ENCODE results near the gene PRDM1. TPM values are rescaled to one million over a fixed set of nuclear protein-coding genes. Genes with fewer than 3 reads are reported as not detected.

PRDM1 gene
- polyA plus RNA-seq, 1 experiment, result 3.7 TPM

DNA sequence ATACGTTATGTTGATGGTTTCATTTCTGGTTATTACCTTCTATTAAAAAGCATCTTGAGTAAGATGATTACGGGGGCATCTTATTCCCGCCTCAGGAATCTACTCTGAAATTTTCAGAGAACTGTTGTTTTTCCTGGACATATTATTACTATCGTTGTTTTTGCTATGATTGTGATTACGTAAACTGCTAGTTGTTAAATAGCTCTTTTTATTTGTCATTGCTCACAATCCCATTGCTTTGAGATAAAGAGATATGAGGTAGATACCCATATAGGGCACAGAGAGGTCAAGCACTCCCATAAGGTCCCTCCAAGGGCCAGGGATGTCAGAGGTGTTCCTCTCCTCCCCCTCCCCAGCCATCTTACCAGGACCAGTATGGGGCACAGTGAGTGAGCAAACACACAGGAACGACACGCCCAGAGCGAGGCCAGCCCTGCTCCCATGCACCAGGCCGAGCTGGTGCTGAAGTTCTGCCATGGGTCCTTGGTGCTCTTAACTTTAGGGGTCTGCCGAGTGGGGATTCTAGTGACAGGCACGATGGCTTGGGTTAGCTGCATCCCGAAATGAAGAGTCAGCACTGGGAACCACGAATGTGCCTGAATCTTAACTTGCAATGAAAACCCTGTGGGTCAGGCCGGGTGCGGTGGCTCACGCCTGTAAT lies 49.9 kb downstream of the PRDM1 start:
- H3K27ac ChIP-seq (ENCODE audit: low read depth, low read length), result no peak overlapping the region
- CTCF ChIA-PET, result interaction anchor here (0.9 kb wide), 1 partner anchor 28 kb away, joined by 3 read pairs; no protein-coding TSS in a partner anchor
- POLR2A ChIA-PET, result interaction anchor here (0.6 kb wide), 1 partner anchor 26 kb away, joined by 5 read pairs; no protein-coding TSS in a partner anchor

DNA sequence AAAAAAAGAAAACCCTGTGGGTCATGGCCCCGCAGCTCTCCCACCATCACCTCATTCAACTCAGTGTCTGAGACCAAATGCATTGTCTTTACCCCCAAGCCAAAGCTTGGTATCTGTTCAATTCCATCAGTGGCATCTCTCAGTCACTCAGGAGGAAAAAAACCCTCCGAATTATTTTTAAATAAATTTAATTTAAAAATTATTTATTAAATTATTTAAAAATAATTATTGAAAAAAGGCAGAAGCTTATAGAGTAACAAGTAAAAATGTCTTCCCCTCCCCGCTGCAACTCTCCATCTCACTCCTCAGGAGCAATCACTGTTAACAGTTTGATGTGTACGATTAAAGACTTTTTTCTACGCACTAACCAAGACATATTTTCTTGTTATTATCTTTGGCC lies 50.7 kb downstream of the PRDM1 start:
- DNase-seq (ENCODE audit: low read depth, low spot score), result no peak
- TF ChIP-seq, protein P1, sequence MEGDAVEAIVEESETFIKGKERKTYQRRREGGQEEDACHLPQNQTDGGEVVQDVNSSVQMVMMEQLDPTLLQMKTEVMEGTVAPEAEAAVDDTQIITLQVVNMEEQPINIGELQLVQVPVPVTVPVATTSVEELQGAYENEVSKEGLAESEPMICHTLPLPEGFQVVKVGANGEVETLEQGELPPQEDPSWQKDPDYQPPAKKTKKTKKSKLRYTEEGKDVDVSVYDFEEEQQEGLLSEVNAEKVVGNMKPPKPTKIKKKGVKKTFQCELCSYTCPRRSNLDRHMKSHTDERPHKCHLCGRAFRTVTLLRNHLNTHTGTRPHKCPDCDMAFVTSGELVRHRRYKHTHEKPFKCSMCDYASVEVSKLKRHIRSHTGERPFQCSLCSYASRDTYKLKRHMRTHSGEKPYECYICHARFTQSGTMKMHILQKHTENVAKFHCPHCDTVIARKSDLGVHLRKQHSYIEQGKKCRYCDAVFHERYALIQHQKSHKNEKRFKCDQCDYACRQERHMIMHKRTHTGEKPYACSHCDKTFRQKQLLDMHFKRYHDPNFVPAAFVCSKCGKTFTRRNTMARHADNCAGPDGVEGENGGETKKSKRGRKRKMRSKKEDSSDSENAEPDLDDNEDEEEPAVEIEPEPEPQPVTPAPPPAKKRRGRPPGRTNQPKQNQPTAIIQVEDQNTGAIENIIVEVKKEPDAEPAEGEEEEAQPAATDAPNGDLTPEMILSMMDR (IDR thresholded peaks at IDR 0.05; ENCODE audit: low read depth, low read length), result no peak
- ChIA-PET POLR2A (no interaction called here), CTCF (interaction anchor here (1.2 kb wide), 1 partner anchor 87 kb away, joined by 3 read pairs; no protein-coding TSS in a partner anchor)
- no peak overlapping the region for H3K27ac ChIP-seq (ENCODE audit: low read depth, low read length)
- H3K27me3 ChIP-seq (ENCODE audit: control insufficient read depth, insufficient read depth, low read length), result no peaks in the 10 kb centered on the region
- H3K4me3 ChIP-seq (ENCODE audit: low read depth, low read length), result no peak overlapping the region
- no peaks in the 10 kb centered on the region; the same call in 1 of the 2 replicates for H3K9me3 ChIP-seq (ENCODE audit: control insufficient read depth, insufficient read depth, low read length)

More for the DNA sequence above, 49.9 kb downstream of the PRDM1 start:
- TF ChIP-seq, protein P1 (IDR thresholded peaks at IDR 0.05; ENCODE audit: low read depth, low read length), result no peak
- Histone ChIP-seq H3K4me3 (ENCODE audit: low read depth, low read length) (no peak overlapping the region), H3K27me3 (ENCODE audit: control insufficient read depth, insufficient read depth, low read length) (no peaks in the 10 kb centered on the region), H3K9me3 (ENCODE audit: control insufficient read depth, insufficient read depth, low read length) (no peaks in the 10 kb centered on the region; the same call in 1 of the 2 replicates)
- DNase-seq (ENCODE audit: low read depth, low spot score), result no peak

DNA sequence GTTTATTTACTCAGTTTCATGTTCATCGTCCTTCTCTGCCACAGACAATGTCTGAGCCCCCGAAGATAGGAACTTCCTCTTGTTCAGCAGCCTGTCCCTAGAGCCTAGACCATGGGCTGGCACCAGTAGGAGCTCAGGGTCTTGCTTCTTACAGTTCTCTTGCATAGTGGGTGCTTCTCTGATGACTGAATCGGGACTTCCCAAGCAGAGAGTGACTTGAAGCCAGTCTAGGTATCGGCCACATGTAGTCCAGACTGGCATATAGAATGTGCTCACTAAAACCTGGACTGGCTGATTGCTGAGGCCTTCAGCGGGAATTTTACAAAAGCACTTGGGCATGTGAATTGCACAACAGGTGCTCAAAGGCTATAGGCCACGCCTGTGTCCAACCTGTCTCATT lies 52.0 kb downstream of the PRDM1 start:
- H3K4me3 ChIP-seq (ENCODE audit: low read depth, low read length), result no peak overlapping the region
- POLR2A ChIA-PET, result no interaction called here
- no peaks in the 10 kb centered on the region for H3K27me3 ChIP-seq (ENCODE audit: control insufficient read depth, insufficient read depth, low read length)
- H3K27ac ChIP-seq (ENCODE audit: low read depth, low read length), result no peak overlapping the region
- no peak for DNase-seq (ENCODE audit: low read depth, low spot score)
- H3K9me3 ChIP-seq (ENCODE audit: control insufficient read depth, insufficient read depth, low read length), result no peaks in the 10 kb centered on the region; the same call in 1 of the 2 replicates
- TF ChIP-seq, protein P1 (IDR thresholded peaks at IDR 0.05; ENCODE audit: low read depth, low read length), result no peak
- CTCF ChIA-PET, result no interaction called here

DNA sequence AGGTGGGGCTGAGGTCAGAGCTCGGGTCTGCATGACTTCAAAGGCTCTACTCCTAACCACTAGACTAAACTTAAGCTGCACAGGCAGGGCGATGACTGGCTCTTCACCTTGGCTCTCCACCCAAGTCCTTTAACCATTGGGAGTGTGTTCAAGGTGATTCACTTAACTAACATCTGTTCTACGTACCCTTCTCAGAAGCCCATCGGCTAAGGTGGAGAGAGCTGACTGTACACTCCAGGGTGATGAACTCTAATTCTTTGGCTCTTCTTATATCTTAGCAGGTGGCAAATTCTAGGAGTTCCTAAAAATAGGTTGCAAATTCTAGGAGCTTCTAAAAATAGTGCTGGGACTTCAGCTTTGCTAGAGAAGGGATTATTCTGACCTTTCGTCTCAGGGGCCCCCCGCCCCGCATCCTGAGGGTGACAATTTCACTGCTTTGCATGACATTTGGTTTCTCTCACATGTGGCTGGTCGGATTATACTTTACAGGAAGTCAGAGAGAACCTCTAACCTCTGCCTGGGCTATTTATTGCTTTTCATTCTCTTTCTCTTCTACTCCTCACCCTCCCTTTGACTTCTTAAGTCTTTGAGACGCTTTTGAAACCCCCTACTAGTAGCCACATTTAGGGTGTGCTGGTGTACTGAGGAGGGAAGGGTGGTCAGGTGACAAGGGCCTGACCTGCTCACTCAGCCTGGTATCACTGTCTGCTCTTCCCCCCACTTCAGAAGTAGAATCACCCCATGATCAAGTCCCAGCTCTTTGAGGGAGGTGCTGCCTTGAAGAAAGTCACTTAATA lies 55.5 kb downstream of the PRDM1 start:
- TF ChIP-seq, protein P1 (IDR thresholded peaks at IDR 0.05; ENCODE audit: low read depth, low read length), result no peak
- no peak overlapping the region for H3K4me3 ChIP-seq (ENCODE audit: low read depth, low read length)
- H3K27me3 ChIP-seq (ENCODE audit: control insufficient read depth, insufficient read depth, low read length), result no peaks in the 10 kb centered on the region
- ChIA-PET POLR2A (no interaction called here), CTCF (no interaction called here)
- DNase-seq (ENCODE audit: low read depth, low spot score), result no peak
- no peak overlapping the region for H3K27ac ChIP-seq (ENCODE audit: low read depth, low read length)
- H3K9me3 ChIP-seq (ENCODE audit: control insufficient read depth, insufficient read depth, low read length), result no peaks in the 10 kb centered on the region

Data from AG04450 (cell line).